Heart left ventricle (tissue), 16 donors: ENCODE data around the gene MAP3K20. TPM values are rescaled to one million over a fixed set of nuclear protein-coding genes. Genes with fewer than 3 reads are reported as not detected.

ENCODE experiments used
- ATAC-seq, 4 donors: fragments of 200-7000 bp; cut with Tn5 transposase; one replicate each; pipeline ENCODE4 v1.9.1; 2020 to 2022; ENCODE audit warnings: moderate library complexity in 4 of 4, mild to moderate bottlenecking in 3 of 4, moderate number of reproducible peaks in 1 of 4
- DNase-seq, 5 donors: peaks; one replicate each; pipeline ENCODE4 v3.0.0-alpha.2; 2020
- H3K27ac ChIP-seq, 12 donors: fragments of 200-600 bp; sonication (generic) in 4 of 12; one replicate each; pipeline versions ENCODE4 v1.5.0 to v1.8.0; 2016 to 2022; ENCODE audit warnings: mild to moderate bottlenecking in 2 of 12
- H3K27me3 ChIP-seq, 9 donors: fragments of 200-600 bp; sonication (generic) in 2 of 9; one replicate each; pipeline versions ENCODE4 v1.5.1 to v1.8.0; 2016 to 2022; ENCODE audit warnings: mild to moderate bottlenecking in 3 of 9
- H3K36me3 ChIP-seq, 9 donors: fragments of 200-600 bp; sonication (generic) in 2 of 9; one replicate each; pipeline versions ENCODE4 v1.5.0 to v1.8.0; 2018 to 2022; ENCODE audit warnings: mild to moderate bottlenecking in 2 of 9
- H3K4me1 ChIP-seq, 12 donors: fragments of 200-600 bp; sonication (generic) in 4 of 12; one replicate each; pipeline versions ENCODE4 v1.5.0 to v1.8.0; 2016 to 2022; ENCODE audit warnings: mild to moderate bottlenecking in 3 of 12
- H3K4me3 ChIP-seq, 12 donors: fragments of 200-600 bp; sonication (generic) in 4 of 12; one replicate each; pipeline versions ENCODE4 v1.5.0 to v1.8.0; 2017 to 2022; ENCODE audit warnings: mild to moderate bottlenecking in 9 of 12, moderate library complexity in 4 of 12
- H3K9me3 ChIP-seq, 12 donors: fragments of 200-600 bp; sonication (generic) in 4 of 12; one replicate each; pipeline versions ENCODE4 v1.5.0 to v1.8.0; 2016 to 2022; ENCODE audit warnings: mild to moderate bottlenecking in 1 of 12
- POLR2A ChIP-seq, 2 donors: fragments of 450-650 bp; IDR thresholded peaks; one replicate each; pipeline ENCODE4 v1.6.1; 2017; ENCODE audit warnings: antibody characterized with exemption in 2 of 2, mild to moderate bottlenecking in 2 of 2, moderate library complexity in 2 of 2
- WGBS, 4 donors: extraction: QIAGEN DNeasy Blood & Tissue Kit in 2 of 4; methylation state at CpG; one replicate each; pipeline versions ENCODE4 v1.1.5 to v1.1.7; 2013 to 2018; 5-methylcytosine and 5-hydroxymethylcytosine counted together
- intact Hi-C, 10 donors: fragments of 100-400 bp; cut with DNase I; formaldehyde crosslinking; loops; one replicate each; pipeline versions ENCODE4 v1.11.1 to v1.14.2; 2022
- polyA plus RNA-seq, 2 donors: library from polyadenylated mRNA; stranded (reverse); fragments of 200-250 nt; gene quantifications; one replicate each; pipeline ENCODE4 v1.2.3, GENCODE V29; 2013
- total RNA-seq, 9 donors: library from RNA; depleted of rRNA in 2 of 9; stranded (reverse); fragments of >200 nt in 2 of 9; fragmentation: NEBNext Ultra II Directional in 3 of 9; extraction: Animal tissue kit (Norgen Biotek cat#: 25700) in 3 of 9; gene quantifications; one replicate each; pipeline versions ENCODE4 v1.1.0 to v1.2.4, GENCODE V29; 2016 to 2023
- TF ChIP-seq, protein P1 (sequence below), 12 donors: fragments of 200-600 bp; sonication (generic) in 4 of 12; IDR thresholded peaks; one replicate each; pipeline versions ENCODE4 v1.5.0 to v1.8.0; 2018 to 2022; ENCODE audit warnings: antibody characterized with exemption in 12 of 12, mild to moderate bottlenecking in 5 of 12
- donor health status: ischemic (EF 13 %, LVEDD 7.1; RV severe dilation, severe dysfunction).
- donor health status: healthy with polysubstance abuse.
- donor health status: DM: no; HTN: yes; CAD: no.
- donor health status: DM: no; HTN: no; CAD: no.
- donor health status: ischemic (EF 25% LVEDD 6.9; RV normal size, moderate dysfunction).
- donor health status: ischemic (EF 25% LVEDD 5.7; RV mildly dilated, moderate dysfunction).
- donor health status: healthy.
- donor health status: DM: yes; HTN: yes; CAD: no.
- donor health status: ischemic (EF 35%, LVEDD 5.7; RV mildly dilated, moderate dysfunction).
- donor health status: nonischemic (EF 11% LVEDD 7.7; RV severe dilation, severe dysfunction).
- donor health status: DM: yes; HTN: yes; CAD: no.
- donor health status: PGD.
- donor health status: ischemic (EF 29% LVEDD 5.4; RV normal size, mild dysfunction).
- donor health status: nonischemic (EF 23%, LVEDD 6.1; RV moderate dilation, normal function).

MAP3K20 gene
- total and polyA plus RNA-seq, 11 donors = 98.6 to 487 (median 355) TPM

DNA sequence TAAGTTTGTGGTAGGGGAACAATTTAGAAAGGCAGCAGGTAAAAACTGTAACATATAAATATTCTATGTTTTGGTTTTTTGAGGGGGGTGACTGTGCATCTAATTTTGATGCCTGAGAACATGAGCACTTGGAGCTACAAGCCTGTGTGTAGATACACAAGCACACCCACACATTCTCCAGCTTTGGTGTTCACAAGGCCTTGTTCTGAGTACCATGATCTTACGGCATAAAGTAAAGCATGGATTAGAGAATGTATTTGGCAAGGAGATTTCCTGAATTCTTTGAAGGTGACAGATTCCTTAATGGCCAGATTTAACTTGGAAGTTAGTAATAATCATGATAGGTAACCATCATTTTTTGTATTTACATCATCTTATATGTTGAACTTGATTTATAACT lies 42.7 kb downstream of the MAP3K20 start:
- ATAC-seq = no peak
- no peak for TF ChIP-seq POLR2A (IDR thresholded peaks at IDR 0.05)
- TF ChIP-seq, protein P1, sequence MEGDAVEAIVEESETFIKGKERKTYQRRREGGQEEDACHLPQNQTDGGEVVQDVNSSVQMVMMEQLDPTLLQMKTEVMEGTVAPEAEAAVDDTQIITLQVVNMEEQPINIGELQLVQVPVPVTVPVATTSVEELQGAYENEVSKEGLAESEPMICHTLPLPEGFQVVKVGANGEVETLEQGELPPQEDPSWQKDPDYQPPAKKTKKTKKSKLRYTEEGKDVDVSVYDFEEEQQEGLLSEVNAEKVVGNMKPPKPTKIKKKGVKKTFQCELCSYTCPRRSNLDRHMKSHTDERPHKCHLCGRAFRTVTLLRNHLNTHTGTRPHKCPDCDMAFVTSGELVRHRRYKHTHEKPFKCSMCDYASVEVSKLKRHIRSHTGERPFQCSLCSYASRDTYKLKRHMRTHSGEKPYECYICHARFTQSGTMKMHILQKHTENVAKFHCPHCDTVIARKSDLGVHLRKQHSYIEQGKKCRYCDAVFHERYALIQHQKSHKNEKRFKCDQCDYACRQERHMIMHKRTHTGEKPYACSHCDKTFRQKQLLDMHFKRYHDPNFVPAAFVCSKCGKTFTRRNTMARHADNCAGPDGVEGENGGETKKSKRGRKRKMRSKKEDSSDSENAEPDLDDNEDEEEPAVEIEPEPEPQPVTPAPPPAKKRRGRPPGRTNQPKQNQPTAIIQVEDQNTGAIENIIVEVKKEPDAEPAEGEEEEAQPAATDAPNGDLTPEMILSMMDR (IDR thresholded peaks at IDR 0.05) = no peak
- Histone ChIP-seq H3K9me3 (no peaks in the 10 kb centered on the region), H3K36me3 (peaks cover 0 to 4% (median 0%) of the 10 kb centered on the region in 9 donors), H3K4me3 (no peak overlapping the region), H3K4me1 (peaks cover 0 to 53% (median 21%) of the 10 kb centered on the region in 12 donors), H3K27ac (peak overlapping the region in 4 of 12 donors; percentile 53 to 78 (median 66)), H3K27me3 (no peaks in the 10 kb centered on the region)
- DNase-seq = no peak
- WGBS, 4 donors = 55 to 66% (median 60%) methylated on average over 1 of the region's 1 CpG
- intact Hi-C loops = no loop called here

DNA sequence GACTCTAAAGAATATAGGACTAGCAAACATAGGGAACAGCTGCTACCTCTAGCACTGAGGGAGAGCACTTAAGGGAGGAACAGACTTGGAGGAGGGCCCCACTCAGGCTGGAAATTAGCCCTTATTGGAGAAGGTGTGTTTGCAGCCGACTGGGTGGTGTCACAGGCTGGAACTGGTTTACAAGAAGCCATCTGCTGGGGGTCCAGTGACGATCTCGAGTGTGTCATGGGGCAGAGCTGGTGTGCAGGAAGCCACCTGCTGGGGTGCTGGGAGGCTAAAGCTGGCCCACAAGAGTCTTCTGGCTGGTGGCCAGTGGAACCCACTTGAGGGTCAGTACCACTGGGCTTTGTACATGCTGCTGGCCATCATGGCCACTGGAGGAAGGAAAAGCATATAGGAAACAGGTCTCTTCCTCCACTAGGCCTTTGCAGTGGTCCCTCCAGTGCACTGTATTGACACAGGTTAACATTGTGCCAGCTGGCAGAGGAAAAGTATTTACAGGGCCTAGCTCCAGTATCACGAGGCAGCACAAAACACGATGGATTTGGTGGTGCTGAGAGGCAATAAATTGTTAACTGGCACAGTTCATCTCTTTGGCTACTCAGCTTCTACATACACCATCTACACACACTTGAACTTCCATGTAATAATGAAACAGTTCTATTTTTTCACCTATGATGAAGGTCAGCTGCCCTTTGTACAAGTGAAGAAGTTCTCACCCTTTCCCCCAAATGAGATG lies 43.6 kb downstream of the MAP3K20 start:
- intact Hi-C loops = no loop called here
- peak in 3 of 5 donors; percentile 17 to 43 (median 35) for DNase-seq
- Histone ChIP-seq H3K36me3 (peaks cover 0 to 4% (median 0%) of the 10 kb centered on the region in 9 donors), H3K27ac (peak overlapping the region in 10 of 12 donors; percentile 23 to 78 (median 62)), H3K9me3 (no peaks in the 10 kb centered on the region), H3K4me3 (no peak overlapping the region), H3K4me1 (peaks cover 0 to 58% (median 29%) of the 10 kb centered on the region in 12 donors), H3K27me3 (no peaks in the 10 kb centered on the region)
- WGBS, 4 donors = 25 to 42% (median 39%) methylated on average over 5 of the region's 5 CpGs
- TF ChIP-seq POLR2A (IDR thresholded peaks at IDR 0.05) = no peak
- TF ChIP-seq, protein P1 (IDR thresholded peaks at IDR 0.05) = no peak
- ATAC-seq = peak; percentile 56 to 88 (median 66)

DNA sequence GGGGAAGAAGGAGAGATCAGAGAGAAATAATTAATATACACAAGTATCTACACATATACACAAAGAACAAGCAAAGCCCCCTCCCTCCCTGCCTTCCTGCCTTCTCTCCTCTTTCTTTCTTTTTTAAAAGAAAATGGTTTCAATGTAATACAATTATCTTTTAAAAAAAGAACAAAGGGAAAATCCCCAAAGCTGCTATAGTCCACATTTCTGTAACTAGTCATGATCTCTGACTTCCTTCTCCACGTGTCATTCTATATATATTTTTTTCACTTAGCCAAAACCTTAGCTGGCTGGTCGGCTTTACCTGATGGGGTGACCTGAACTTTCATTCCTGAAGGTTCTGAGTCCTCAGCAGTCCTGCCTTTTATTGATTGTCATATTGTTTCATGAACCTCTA lies 44.3 kb downstream of the MAP3K20 start:
- ATAC-seq (no peak), DNase-seq (no peak)
- no peaks in the 10 kb centered on the region for H3K27me3 ChIP-seq
- H3K4me3 ChIP-seq = no peak overlapping the region
- H3K4me1 ChIP-seq = peaks cover 0 to 61% (median 35%) of the 10 kb centered on the region in 12 donors
- intact Hi-C loops = no loop called here
- TF ChIP-seq, protein P1 (IDR thresholded peaks at IDR 0.05) = no peak
- no peak for TF ChIP-seq POLR2A (IDR thresholded peaks at IDR 0.05)
- no peaks in the 10 kb centered on the region for H3K9me3 ChIP-seq
- H3K27ac ChIP-seq = peak overlapping the region in 10 of 12 donors; percentile 23 to 78 (median 62)
- peaks cover 0 to 4% (median 0%) of the 10 kb centered on the region in 9 donors for H3K36me3 ChIP-seq
- 43 to 52% (median 49%) methylated on average over 2 of the region's 2 CpGs for WGBS, 4 donors

DNA sequence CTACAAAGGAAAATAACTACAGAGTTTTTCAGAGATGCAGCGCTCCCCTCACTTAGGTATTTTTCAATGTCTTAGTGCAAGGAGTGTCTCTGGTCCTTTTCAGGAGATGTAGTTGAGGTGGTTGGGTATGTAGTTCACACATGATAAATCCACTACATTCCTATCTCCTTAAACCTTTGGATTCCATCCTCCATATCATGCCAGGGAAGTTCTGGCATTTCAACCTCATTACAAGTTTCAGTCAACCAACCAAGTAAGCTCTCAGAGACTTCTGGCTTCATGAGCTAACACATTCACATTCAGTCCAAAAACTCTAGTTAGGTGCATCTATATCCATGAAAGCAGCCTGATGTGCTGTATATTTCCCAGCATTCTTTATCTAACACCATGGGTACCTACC lies 47.3 kb downstream of the MAP3K20 start:
- H3K27me3 ChIP-seq = no peaks in the 10 kb centered on the region
- intact Hi-C loops = no loop called here
- H3K4me3 ChIP-seq = no peak overlapping the region
- no peaks in the 10 kb centered on the region for H3K9me3 ChIP-seq
- peak overlapping the region in 1 of 12 donors; percentile 35 for H3K27ac ChIP-seq
- ATAC-seq (no peak), DNase-seq (no peak)
- 99 to 100% (median 100%) methylated on average over 1 of the region's 1 CpG for WGBS, 4 donors
- peaks cover 0 to 4% (median 0%) of the 10 kb centered on the region in 9 donors for H3K36me3 ChIP-seq
- H3K4me1 ChIP-seq = peaks cover 0 to 62% (median 35%) of the 10 kb centered on the region in 12 donors
- no peak for TF ChIP-seq POLR2A (IDR thresholded peaks at IDR 0.05)
- TF ChIP-seq, protein P1 (IDR thresholded peaks at IDR 0.05) = no peak
